GM12891 (cell line): ENCODE results near the gene PCDHGC5.

Source experiments
- PAX5 ChIP-seq: IDR thresholded peaks from 2 replicates; pipeline ENCODE4 v1.6.1; 2011; ENCODE audit warnings: low read length, moderate library complexity, mild to moderate bottlenecking; ENCODE audit not compliant: insufficient read depth, severe bottlenecking
- POLR2A ChIP-seq: IDR thresholded peaks from 2 replicates; pipeline ENCODE4 v1.6.1; 2011; ENCODE audit warnings: low read depth, low read length, control low read depth
- POLR2AphosphoS5 ChIP-seq: IDR thresholded peaks from 2 replicates; pipeline ENCODE4 v1.6.1; 2011; ENCODE audit warnings: low read depth, low read length, control low read depth
- POU2F2 ChIP-seq: IDR thresholded peaks from 2 replicates; pipeline ENCODE4 v1.6.1; 2011; ENCODE audit warnings: low read depth, mild to moderate bottlenecking, control low read depth, low read length, moderate library complexity
- SPI1 ChIP-seq: IDR thresholded peaks from 2 replicates; pipeline ENCODE4 v1.6.1; 2011; ENCODE audit warnings: low read depth, low read length, control low read depth
- TAF1 ChIP-seq: IDR thresholded peaks from 2 replicates; pipeline ENCODE4 v1.6.1; 2011; ENCODE audit warnings: low read depth, low read length, control low read depth

DNA sequence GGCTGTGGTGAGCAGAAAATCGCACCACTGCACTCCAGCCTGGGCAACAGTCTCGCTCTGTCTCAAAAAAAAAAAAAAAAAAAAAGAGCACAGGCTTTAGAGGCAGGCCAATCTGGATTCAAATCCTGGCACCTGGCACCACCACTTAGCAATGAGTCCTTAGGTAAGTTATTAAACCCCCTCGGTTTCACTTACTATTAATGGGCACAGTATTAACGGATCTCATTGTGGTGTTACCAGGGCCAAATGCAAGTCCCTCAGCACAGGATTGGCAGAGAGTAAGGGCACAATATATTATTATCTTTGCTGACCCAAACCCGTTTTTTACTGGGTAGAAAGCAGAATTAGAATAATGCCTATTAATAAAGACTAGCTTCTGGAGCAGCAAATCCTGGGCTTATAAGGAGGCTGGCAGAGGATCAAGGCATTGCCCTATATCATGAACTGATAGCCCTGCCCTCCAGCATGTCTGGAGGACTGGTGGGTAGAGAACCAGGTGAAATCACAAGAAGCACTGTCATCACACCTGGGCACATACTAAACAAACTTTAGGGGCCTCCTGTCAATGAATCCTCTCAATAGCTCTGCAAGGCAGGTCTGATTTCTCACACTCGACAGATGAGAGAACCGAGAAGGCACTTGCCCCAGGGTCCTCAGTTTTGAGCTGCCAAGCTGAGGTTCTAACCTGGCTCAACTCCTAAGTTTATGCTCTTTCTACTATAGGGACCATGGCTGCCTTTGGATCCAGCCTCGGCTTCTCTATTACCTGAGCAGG, 17.7 kb downstream of the PCDHGC5 start:
- TF ChIP-seq PAX5, result no peak
- no peak for TF ChIP-seq POLR2A
- no peak for TF ChIP-seq POLR2AphosphoS5
- TF ChIP-seq TAF1, result no peak
- no peak for TF ChIP-seq POU2F2
- no peak for TF ChIP-seq SPI1
